GM21723 (cell line): ENCODE results near the gene PDXDC1.
"Not testable (repeated sequence)": the region's sequence is repeated elsewhere in the genome, so short reads cannot be mapped to it uniquely, and the experiment has no call there.

Experiments used
- ATAC-seq: cut with Tn5 transposase; IDR thresholded peaks from one replicate; pipeline ENCODE4 v1.9.1; 2021; ENCODE audit warnings: mild to moderate bottlenecking, moderate library complexity; ENCODE audit not compliant: unreplicated experiment

PDXDC1 gene

DNA sequence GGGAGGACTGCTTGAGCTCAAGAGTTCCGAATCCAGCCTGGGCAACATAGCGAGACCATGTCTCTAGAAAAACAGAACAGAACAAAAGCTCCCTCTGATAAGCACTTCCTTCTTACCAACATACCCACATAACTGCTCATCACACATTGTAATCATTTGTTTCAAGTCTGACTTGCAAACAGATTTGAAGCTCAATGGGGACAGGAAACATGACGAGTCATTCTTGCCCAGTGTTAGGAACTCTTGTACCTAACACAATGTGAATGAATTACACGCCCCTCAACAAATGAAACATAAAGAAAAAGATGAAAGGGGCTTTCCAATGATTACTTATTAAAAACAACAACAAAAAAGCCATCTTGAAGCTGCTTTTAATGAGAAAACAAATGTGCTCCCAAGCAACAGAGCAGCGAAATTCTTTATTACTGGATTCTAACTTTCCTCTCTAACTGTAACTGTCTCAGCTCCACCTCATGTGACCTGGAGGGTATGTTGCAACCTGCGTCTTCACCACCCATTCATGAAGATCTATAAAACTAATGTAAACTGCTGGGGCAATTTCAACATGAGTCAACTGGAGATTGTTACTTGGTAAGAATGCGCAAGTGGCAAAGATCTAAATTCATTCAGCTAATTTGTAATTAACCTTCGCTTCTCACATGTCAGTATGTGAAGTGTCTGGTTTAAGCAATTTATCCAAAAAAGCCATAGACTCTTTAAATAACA, 87.4 kb downstream of the PDXDC1 start:
- ATAC-seq = not testable (repeated sequence)

DNA sequence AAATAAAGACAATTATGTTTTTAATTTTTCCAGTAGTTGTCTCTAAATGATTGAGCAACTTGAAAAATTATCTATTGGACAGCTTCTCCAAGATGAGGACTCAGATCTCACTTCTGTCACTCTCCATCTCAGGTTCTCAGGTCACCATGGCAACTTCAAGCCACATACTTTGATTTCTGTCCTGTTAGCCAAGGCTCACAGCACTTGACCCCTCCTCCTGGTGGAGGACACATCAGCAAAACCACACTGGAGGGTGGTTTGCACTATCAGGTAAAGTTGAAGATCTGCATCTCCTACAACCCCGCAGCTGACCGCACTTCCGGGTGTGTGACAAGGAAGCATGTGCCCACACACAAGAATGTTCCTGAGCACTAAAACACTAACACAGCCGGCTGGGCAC, 91.1 kb downstream of the PDXDC1 start:
- ATAC-seq = not testable (repeated sequence)

- ATAC-seq = not testable (repeated sequence)
These were observed 91.9 kb downstream of the PDXDC1 start for GRCh38 chr16:15066690-15067089.

DNA sequence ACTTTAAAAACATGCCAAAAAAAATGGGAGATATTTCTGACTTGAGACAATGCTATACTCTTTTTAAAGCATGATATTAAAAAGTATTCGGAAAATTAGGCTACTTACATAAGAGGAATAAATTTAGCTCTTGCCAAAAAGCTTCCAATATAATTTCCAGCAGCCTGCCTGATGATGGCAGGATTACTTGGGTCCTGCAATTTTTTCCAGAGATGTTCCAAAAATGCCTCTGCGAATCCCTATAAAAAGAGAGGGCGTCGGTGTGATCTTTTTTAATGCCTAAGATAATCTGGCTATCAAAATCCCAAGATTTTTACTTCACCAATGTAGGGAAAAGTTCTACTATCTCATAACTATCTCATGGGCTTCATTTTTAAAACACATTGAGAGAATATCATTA, 96.2 kb downstream of the PDXDC1 start:
- ATAC-seq = not testable (repeated sequence)

- ATAC-seq = not testable (repeated sequence)
These were observed 97.3 kb downstream of the PDXDC1 start for GRCh38 chr16:15071916-15072769.

DNA sequence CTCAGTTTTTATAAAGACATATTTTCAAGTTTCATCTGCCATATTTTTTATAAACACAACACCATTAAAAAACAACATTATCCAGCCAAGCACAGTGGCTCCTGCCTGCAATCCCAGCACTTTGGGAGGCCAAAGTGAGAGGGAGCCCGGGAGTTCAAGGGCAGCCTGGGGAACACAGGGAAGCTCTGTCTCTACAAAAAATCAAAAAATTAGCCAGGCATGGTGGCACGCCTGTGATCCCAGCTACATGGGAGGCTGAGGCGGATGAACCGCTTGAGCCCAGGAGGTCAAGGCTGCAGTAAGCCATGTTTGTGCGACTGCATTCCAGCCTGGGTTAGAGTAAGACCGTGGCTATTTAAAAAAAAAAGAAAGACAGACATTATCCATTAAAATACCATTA, 98.3 kb downstream of the PDXDC1 start:
- ATAC-seq = no peak

DNA sequence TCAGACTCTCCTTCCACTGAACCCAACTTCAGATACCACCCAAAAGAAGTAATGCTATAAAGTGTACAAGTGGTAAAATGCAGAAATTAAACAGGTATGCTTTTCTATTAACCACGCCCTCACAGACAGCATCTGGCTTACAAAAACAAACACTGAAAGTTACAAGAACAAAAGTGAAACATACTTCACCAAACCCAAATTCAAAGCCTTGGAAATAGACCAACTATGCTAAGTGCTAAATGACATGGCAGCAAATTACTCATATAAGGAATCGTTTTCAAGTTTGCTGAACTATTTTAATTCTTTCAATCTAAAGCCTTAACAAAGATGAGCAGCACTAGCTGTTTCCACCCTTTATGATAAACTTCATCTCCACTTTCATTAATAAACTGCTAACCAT, 101.3 kb downstream of the PDXDC1 start:
- not testable (repeated sequence) for ATAC-seq

DNA sequence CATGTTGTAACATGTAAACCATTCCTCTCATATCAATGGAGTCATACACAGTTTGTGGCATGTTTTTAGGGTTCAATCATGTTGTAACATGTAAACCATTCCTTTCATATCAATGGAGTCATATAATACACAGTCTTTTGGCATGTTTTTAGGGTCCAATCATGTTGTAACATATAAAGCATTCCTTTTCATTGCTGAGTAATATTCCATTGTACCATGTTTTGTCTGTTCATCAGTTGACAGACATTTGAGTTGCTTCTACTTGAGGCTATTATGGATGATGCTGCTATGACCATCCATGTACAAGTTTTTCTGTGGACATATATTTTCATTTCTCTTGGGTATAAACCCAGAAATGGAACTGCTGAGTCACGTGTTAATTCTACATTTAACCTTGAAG, 106.1 kb downstream of the PDXDC1 start:
- not testable (repeated sequence) for ATAC-seq

- ATAC-seq = not testable (repeated sequence)
These were observed 108.0 kb downstream of the PDXDC1 start for GRCh38 chr16:15082788-15083187.

DNA sequence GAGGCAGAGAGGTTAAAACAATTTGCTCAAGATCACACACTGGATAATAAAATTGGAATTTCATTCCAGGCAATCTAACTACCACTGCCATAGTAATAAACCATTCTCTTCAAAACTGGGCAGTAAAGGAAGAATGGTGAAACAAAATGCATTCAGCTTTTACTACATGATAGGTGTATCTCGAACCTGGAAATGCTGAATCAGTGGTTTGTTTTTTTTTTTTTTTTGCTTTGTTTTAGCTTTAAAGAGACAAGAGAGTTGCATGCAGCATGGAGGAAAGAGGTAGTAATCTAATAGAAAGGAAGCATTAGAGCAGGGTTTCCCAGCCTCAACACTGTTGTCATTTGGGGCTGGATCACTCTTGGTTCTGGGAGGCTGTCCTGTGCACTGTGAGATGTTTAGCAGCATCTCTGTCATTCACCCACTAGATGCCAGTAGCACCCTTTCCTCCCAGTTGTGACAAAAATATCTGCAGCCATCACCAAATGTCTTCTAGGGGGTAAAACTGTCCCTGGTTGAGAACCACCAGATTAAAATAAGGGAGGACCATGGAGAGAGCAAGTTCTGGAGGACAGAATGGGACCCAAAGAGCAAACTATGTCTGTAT, 115.9 kb downstream of the PDXDC1 start:
- ATAC-seq = not testable (repeated sequence)

DNA sequence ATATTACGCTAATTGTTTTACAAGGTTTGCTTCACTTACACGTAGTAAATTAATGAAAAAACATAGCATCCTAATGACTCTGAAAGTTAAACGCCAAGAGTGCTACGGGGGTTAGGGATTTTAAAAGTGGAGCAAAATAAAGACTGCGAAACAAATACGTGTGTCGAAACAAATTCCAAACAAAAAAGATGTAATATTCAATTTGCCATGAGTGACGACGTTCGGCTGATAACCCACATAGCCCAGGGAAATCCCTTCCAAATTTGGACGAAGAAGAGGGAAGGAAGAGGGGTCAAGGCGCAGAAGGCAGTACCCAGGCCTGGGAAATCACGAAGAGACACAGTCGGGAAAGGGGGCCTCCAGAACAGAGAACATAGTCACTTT, 118.7 kb downstream of the PDXDC1 start:
- not testable (repeated sequence) for ATAC-seq

DNA sequence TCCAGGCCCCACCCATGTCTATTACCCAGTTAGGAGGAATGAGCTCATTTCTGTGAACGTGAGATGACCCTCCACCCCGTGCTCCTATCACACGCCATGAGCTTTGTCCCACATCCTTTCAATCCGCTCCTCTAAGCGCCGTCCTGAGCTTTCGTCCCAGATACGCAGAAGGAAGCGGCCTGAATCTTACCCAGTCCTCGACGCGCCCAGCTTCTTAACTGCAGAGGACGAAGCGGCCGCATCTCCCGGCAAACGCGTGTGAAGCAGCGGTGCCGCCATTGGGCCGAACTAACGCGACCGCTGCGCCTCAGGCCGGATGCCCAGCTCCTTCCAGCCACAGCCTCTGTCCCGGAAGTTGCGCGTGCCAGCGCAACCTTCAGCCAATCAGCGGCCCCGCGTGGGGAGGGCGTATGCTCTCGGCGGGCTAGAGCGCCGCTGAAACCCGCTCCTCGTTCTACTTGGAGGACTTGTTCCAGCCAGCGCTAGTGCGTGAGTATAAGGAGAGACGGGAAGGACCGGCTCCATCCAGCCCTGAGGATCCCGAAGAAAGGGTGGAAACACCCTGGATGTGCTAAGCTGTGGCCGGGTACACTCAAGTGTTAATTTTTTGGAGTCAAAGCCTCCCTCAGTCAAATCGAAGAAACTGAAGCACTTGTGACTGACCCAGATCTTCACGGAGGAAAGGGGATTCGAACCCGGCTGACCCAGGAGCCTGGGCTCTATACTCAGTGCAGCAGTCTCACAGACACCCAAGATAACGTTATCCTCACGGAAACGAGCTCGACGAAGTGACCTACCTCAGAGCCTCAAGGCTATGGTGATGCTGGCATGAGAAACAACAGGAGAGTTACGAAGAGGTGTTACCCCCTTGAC, 119.4 kb downstream of the PDXDC1 start, which contains the start of gene RRN3:
TSS of gene RRN3 (minus strand) at position 318 of the 873 bp plus-strand sequence. CDS start at position 279, 39 bp downstream.
- peak; percentile 97 for ATAC-seq

DNA sequence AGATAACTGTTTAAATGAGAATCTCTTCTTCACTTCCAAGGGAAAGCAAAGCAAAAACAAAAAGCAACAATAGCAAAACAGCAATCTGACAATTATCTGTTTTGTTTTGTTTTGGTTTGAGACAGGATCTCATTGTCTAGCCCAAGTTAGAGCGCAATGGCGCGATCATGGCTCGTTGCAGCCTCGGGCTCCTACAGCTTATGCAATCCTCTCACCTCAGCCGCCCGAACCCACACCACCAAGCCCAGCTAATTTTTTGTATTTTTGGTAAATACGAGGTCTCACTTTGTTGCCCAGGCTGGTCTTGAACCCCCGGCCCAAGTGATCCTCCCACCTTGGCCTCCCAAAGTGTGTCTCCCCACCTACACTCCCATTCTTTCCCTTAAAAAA, 121.8 kb downstream of the PDXDC1 start:
- not testable (repeated sequence) for ATAC-seq

DNA sequence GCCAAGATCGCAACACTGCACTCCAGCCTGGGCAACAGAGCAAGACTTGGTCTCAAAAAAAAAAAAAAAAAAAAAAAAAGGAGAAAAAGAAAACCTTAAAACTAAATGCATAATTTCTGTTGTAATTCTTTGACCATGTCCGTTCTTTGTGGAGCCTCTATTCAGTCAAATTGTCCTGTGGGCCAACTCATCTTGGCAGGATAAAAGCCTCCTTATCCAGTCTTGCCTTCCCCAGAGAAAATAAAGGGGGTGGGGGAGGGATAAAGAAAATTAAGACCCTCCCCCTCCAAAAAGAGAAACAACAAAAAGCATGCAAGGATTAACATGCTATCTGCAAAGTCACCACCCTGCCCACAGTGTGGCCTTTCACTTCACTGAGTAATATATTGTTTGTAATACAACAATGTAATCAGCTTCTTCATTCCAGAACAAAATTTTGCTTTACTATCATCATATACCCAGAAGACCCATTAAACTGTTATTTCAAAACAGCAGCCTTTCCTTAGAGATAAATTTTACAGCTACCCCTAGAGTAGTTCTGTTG, 124.6 kb downstream of the PDXDC1 start:
- ATAC-seq = not testable (repeated sequence)

DNA sequence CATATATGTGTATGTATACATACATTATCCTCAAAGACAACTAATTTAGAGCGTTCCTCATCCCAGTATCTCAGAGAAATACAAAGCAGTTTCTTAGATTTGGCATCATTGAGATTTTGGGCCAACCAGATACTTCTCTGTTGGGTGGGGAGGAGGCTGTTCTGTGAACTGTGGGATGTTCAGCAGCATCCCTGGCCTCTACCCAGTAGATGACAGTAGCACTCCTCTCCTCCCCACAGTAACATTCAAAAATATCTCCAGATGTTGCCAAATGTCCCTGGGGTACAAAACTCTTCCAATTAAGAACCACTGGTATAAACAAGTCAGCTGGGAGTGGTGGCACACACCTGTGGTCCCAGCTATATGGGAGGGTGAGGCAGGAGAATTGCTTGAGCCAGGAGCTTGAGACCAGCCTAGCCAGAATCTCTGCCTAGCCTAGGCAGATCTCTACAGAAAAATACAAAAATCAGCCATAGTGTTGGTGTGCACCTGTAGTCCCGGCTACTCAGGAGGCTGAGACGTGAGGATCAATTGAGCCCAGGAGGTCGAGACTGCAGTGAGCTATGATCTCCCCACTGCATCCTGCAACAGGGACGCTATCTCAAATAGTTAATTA, 125.7 kb downstream of the PDXDC1 start:
- not testable (repeated sequence) for ATAC-seq

DNA sequence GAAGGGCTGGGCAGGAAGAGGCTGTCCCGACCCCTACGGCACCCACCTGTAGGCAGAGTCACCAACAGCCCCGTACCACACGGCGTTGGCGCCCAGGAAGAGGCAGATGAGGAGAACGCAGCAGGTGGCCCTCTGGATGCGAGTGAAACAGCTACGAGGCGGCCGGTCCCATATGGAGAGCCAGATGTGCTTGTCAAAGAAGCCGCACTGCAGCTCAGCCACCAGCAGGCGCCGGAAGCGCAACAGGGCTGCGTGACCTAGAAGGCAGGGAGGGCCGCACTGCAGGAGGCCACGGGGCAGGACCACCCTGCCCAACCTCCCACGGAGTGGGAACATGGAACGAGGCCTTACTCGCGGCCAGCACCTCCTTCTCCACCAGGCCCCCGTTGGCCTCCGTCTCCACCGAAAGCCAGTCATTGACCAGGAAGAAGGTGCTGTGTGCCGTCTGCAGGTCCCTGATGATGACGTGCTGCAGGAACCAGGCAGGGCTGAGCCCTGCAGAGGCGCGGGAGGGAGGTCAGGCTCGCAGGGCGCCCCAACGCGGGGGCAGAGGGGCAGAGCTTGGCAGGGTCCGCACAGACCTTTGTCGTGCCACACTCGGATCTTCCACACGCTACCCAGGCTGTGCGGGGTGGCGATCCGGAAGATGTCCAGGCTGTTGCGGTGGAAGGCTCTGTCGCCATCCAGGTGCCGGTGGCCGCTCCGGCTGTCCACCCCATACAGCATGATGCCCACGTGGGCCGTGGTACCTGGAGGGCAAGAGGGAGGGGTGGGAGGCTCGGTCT, 153.0 kb downstream of the PDXDC1 start:
- not testable (repeated sequence) for ATAC-seq

DNA sequence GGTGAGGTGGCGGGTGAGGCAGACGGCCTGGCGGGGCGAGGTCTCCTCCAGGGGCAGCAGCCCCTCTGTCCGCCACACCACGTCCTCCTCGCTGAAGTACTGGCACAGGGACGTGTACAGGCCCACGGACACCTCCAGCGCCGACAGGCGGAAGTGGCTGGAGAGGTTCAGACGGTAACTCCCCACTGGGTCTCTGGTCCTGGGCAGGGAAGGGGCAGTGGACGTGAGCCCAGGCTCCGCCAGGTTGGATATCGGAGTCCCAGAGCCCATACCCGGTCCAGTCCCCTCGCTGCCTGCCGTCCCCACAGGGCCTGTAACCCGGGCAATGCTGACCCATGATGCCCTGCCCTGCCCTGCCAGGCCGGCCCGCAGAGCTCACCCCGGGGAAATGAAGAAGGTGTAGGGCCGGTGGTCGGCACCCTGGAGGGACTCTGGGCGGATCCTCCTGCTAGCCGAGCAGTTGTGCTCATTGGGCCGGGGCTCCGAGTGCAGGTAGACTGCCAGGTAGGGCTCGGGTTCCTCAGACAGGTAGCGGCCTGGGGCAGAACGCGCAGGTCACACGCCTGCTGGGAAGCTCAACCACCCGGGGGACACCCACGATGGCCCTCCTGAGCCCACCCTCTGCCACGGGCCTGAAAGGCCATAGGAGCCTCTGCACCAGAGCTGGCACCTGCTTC, 155.6 kb downstream of the PDXDC1 start:
- ATAC-seq = not testable (repeated sequence)

DNA sequence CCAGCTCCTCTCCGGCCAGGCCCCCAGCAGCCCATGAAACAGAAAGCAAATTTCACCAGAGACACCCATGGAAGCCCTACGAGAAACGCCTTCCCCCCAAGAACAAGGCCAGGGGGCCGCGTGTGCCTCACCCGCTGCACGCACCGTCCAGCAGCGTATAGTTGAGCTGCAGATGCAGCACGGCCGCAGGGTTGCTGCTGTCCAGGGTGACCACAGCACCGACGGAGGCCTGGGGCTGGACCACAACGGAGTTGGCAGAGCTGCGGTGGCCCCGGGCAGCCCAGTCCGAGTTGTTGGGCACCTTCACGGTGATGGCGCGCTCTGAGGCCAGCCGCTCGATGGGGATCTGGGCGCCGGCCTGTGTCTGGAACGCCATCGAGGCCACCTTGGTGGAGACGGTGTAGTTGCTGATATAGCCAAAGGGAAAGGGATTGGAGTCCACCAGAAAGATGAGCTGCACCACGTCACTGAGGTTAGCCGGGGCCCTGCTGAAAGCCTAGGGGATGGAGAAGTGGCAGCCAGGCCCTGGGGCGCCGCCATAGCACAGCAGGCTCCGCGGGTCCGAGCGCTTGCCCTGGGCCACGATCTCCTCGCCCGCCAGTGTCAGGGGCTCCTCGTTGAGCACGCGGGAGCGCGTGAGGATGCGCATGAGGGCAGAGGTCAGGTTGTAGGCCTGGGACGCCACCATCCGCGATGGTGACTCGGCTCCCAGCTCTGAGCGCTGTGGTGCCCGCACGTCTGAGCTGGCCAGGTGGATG, 156.3 kb downstream of the PDXDC1 start:
- ATAC-seq = not testable (repeated sequence)
